Activated naive CD4-positive, alpha-beta T cell treated with anti-CD3 and anti-CD28 coated beads, Interleukin-2, amount 10 ng/mL, durations not matched to agents 7 days and 5 days (primary cell): Measurements from ENCODE around the gene MPP2.

Source experiments
- CTCF ChIA-PET: fragments of 350-600 bp; sonication (Branson Sonifier 250); formaldehyde crosslinking; loops from one replicate; lab custom pipeline; 2021; ENCODE audit warnings: antibody characterized with exemption; lab: Charles Lee
- DNase-seq: peaks from one replicate; pipeline ENCODE4 v3.0.0-alpha.2; 2020
- H3K27ac Mint-ChIP-seq: one replicate; pipeline ENCODE4 v1.8.0; 2021; ENCODE audit warnings: mild to moderate bottlenecking, moderate library complexity, mixed read lengths
- H3K27me3 Mint-ChIP-seq: one replicate; pipeline ENCODE4 v1.8.0; 2021; ENCODE audit warnings: mild to moderate bottlenecking, mixed read lengths
- H3K36me3 Mint-ChIP-seq: one replicate; pipeline ENCODE4 v1.8.0; 2021; ENCODE audit warnings: mixed read lengths
- H3K4me1 Mint-ChIP-seq: one replicate; pipeline ENCODE4 v1.8.0; 2021; ENCODE audit warnings: mixed read lengths
- H3K4me3 Mint-ChIP-seq: one replicate; pipeline ENCODE4 v1.8.0; 2021; ENCODE audit warnings: mild to moderate bottlenecking, moderate library complexity, mixed read lengths
- H3K9me3 Mint-ChIP-seq: one replicate; pipeline ENCODE4 v1.8.0; 2021; ENCODE audit warnings: mixed read lengths

Gene MPP2

DNA sequence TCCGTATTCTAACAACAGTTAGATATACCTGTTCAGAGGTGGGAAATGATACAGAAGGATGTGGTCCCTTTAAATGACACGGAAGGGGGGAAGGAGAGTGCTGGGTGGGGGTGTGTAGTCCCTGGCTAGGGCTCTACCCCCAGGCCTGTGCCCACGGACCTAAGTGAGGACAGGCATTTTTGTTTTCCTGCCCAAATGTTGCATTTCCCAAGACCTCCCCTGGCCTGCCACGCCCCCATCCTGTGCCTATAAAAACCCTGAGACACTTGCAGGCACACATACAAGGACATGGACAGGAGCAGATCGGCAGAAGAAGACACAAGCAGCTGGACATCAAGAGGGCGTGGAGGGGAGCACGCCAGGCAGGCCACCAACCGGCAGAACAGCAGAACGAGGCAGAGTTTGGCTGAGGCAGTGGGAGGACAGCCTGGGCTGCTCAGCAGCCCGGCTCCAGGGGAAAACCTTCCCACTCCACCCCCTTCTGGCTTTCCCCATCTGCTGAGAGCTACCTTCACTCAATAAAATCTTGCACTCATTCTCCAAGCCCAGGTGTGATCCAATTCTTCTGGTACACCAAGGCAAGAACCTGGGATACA, 13.3 kb upstream of the MPP2 start:
- Mint-ChIP-seq H3K27ac (no peak overlapping the region), H3K9me3 (no peaks in the 10 kb centered on the region), H3K36me3 (no peaks in the 10 kb centered on the region), H3K4me3 (no peak overlapping the region), H3K27me3 (peaks cover 43% of the 10 kb centered on the region), H3K4me1 (peaks cover 21% of the 10 kb centered on the region)
- no peak for DNase-seq
- CTCF ChIA-PET = no interaction called here

DNA sequence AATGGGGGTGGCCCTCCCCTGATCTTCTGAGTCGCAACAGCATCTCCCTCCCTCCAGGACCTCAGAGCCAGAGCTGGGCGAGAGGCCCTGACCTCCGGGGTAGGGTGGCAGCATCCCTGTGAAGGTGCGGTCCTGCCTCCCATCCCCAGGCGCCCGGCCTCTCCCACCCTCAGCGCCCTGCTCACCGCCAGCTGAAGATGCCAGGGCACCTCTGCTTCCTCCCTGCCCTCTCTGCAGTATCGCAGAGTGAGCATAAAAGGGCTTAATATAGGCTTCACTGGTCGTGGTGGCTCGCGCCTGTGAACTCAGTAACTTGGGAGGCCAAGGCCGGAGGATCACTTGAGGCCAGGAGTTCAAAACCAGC, 10.7 kb upstream of the MPP2 start:
- Mint-ChIP-seq H3K4me3 (peak overlapping the region; percentile 65), H3K27me3 (peaks cover 24% of the 10 kb centered on the region), H3K9me3 (no peaks in the 10 kb centered on the region), H3K27ac (peak overlapping the region; percentile 80), H3K36me3 (no peaks in the 10 kb centered on the region), H3K4me1 (peaks cover 21% of the 10 kb centered on the region)
- CTCF ChIA-PET = interaction anchor here (0.6 to 2.9 kb wide), 7 partner anchors 9 to 78 kb away, joined by 3 to 10 read pairs (median 4); no protein-coding TSS in a partner anchor
- DNase-seq = no peak

GRCh38 chr17:43917348-43918025, 10.2 kb upstream of the MPP2 start:
- peaks cover 22% of the 10 kb centered on the region for H3K27me3 Mint-ChIP-seq
- no peaks in the 10 kb centered on the region for H3K9me3 Mint-ChIP-seq
- CTCF ChIA-PET = interaction anchor here (0.6 to 2.9 kb wide), 7 partner anchors 8 to 79 kb away, joined by 3 to 10 read pairs (median 4); no protein-coding TSS in a partner anchor
- H3K36me3 Mint-ChIP-seq = no peaks in the 10 kb centered on the region
- H3K4me3 Mint-ChIP-seq = peak overlapping the region; percentile 65
- H3K4me1 Mint-ChIP-seq = peaks cover 21% of the 10 kb centered on the region
- peak; percentile 75 for DNase-seq
- peak overlapping the region; percentile 80 for H3K27ac Mint-ChIP-seq

GRCh38 chr17:43917016-43917347, 9.6 kb upstream of the MPP2 start:
- Mint-ChIP-seq H3K36me3 (no peaks in the 10 kb centered on the region), H3K4me1 (peaks cover 21% of the 10 kb centered on the region), H3K27ac (peak overlapping the region; percentile 80), H3K4me3 (peak overlapping the region; percentile 65), H3K9me3 (no peaks in the 10 kb centered on the region), H3K27me3 (peaks cover 22% of the 10 kb centered on the region)
- CTCF ChIA-PET = interaction anchor here (1.6 to 2.9 kb wide), 3 partner anchors 10 to 39 kb away, joined by 5 to 10 read pairs (median 5); no protein-coding TSS in a partner anchor
- DNase-seq = no peak

- no peak for DNase-seq
- H3K36me3 Mint-ChIP-seq = no peaks in the 10 kb centered on the region
- peaks cover 21% of the 10 kb centered on the region for H3K4me1 Mint-ChIP-seq
- H3K9me3 Mint-ChIP-seq = no peaks in the 10 kb centered on the region
- peak overlapping the region; percentile 65 for H3K4me3 Mint-ChIP-seq
- H3K27ac Mint-ChIP-seq = peak overlapping the region; percentile 9
- CTCF ChIA-PET = interaction anchor here (2.2 to 2.9 kb wide), 2 partner anchors 10 to 27 kb away, joined by 5 to 10 read pairs; no protein-coding TSS in a partner anchor
- H3K27me3 Mint-ChIP-seq = peaks cover 22% of the 10 kb centered on the region
These were observed 9.0 kb upstream of the MPP2 start for GRCh38 chr17:43916385-43916784.

DNA sequence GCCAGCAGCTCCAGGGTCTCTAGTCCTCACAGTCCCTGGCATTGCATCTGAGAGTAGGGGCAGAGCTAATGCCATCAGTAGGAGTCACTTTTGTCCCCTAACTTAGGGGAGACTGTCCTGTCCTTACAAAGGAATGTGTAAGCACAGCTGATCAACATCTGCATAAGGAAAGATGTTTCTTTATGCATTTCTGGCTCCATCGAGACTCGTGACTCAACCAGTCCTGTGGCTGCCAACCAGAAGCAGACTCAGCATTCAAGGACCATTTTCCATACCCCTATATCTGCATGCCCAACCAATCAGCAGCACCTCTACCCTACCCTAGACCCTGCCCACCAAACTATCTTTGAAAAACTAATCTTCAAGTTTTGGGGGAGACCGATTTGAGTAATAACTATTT, 8.2 kb upstream of the MPP2 start:
- CTCF ChIA-PET = interaction anchor here (1.8 to 2.9 kb wide), 2 partner anchors 28 kb away, joined by 10 read pairs; partner anchors contain the start of gene PPY
- Mint-ChIP-seq H3K27me3 (peaks cover 19% of the 10 kb centered on the region), H3K4me3 (no peak overlapping the region), H3K9me3 (no peaks in the 10 kb centered on the region), H3K4me1 (peaks cover 21% of the 10 kb centered on the region), H3K36me3 (no peaks in the 10 kb centered on the region), H3K27ac (no peak overlapping the region)
- no peak for DNase-seq

DNA sequence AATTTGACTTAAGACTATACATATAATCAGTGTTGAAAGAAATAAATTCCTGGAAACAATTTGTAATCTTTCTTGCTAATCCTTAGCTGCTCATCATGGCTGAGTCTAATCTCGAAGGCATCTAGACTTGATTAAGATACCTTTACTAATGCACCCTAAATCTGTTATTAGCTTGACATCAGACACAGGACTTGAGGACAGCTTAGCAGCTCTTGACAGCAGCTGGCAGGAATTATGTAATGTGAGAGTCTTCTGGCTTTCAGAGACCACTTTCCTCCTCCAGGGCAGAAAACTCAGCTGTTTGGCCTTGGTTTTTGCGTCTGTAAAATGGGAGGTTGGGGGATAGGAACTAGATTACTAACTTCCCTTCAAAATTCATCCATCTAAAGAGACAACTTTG, 7.1 kb upstream of the MPP2 start:
- no peak for DNase-seq
- Mint-ChIP-seq H3K27me3 (peaks cover 26% of the 10 kb centered on the region), H3K4me1 (peaks cover 21% of the 10 kb centered on the region), H3K36me3 (no peaks in the 10 kb centered on the region), H3K9me3 (no peaks in the 10 kb centered on the region), H3K27ac (no peak overlapping the region), H3K4me3 (no peak overlapping the region)
- CTCF ChIA-PET = interaction anchor here (1.8 kb wide), 2 partner anchors 11 to 29 kb away, joined by 9 to 10 read pairs; partner anchors contain the start of gene PPY

- no peaks in the 10 kb centered on the region for H3K9me3 Mint-ChIP-seq
- DNase-seq = no peak
- H3K27ac Mint-ChIP-seq = no peak overlapping the region
- CTCF ChIA-PET = interaction anchor here (0.6 to 1.8 kb wide), 3 partner anchors 12 to 82 kb away, joined by 4 to 10 read pairs (median 9); partner anchors contain the start of gene PPY
- peaks cover 16% of the 10 kb centered on the region for H3K4me1 Mint-ChIP-seq
- H3K27me3 Mint-ChIP-seq = peaks cover 30% of the 10 kb centered on the region
- H3K36me3 Mint-ChIP-seq = no peaks in the 10 kb centered on the region
- no peak overlapping the region for H3K4me3 Mint-ChIP-seq
These were observed 6.2 kb upstream of the MPP2 start for GRCh38 chr17:43913584-43913983.

- H3K4me3 Mint-ChIP-seq = no peak overlapping the region
- H3K4me1 Mint-ChIP-seq = peaks cover 20% of the 10 kb centered on the region
- CTCF ChIA-PET = interaction anchor here (4.4 kb wide), 1 partner anchor 12 kb away, joined by 30 read pairs; no protein-coding TSS in a partner anchor
- no peak for DNase-seq
- no peaks in the 10 kb centered on the region for H3K36me3 Mint-ChIP-seq
- H3K9me3 Mint-ChIP-seq = no peaks in the 10 kb centered on the region
- H3K27me3 Mint-ChIP-seq = peaks cover 34% of the 10 kb centered on the region
- H3K27ac Mint-ChIP-seq = no peak overlapping the region
These were observed 5.4 kb upstream of the MPP2 start for GRCh38 chr17:43912635-43913304.

DNA sequence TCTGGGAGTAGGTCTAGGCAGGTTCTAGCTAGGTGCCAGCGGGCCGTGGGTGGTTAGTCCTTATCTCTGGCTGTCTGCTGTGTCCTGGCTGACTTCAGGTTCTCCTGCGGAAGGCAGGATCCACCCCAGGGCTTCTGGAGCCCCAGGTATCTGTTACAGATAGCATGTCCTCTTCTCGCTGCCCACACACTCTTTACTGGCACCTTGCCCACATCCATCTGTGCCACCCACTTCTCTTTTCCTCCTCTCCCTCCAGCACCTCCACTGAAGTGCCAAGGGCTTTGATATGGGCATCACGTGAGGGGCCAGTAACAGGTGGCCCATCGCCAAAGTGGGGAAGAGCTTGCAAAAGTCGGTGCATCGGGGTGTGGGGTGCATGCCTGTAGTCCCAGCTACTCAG, 4.6 kb upstream of the MPP2 start:
- Mint-ChIP-seq H3K27me3 (peaks cover 38% of the 10 kb centered on the region), H3K36me3 (no peaks in the 10 kb centered on the region), H3K4me3 (no peak overlapping the region), H3K9me3 (no peaks in the 10 kb centered on the region), H3K27ac (no peak overlapping the region), H3K4me1 (peaks cover 18% of the 10 kb centered on the region)
- CTCF ChIA-PET = interaction anchor here (1.1 to 4.4 kb wide), 2 partner anchors 13 to 32 kb away, joined by 3 to 30 read pairs; no protein-coding TSS in a partner anchor
- DNase-seq = no peak

GRCh38 chr17:43909537-43910231, 2.3 kb upstream of the MPP2 start:
- Mint-ChIP-seq H3K9me3 (no peaks in the 10 kb centered on the region), H3K27ac (no peak overlapping the region), H3K36me3 (no peaks in the 10 kb centered on the region), H3K4me1 (peaks cover 21% of the 10 kb centered on the region), H3K4me3 (no peak overlapping the region), H3K27me3 (peaks cover 60% of the 10 kb centered on the region)
- CTCF ChIA-PET = interaction anchor here (0.7 to 4.4 kb wide), 13 partner anchors 9 to 206 kb away, joined by 3 to 30 read pairs (median 4); no protein-coding TSS in a partner anchor
- no peak for DNase-seq

- Mint-ChIP-seq H3K27ac (no peak overlapping the region), H3K4me1 (peaks cover 21% of the 10 kb centered on the region), H3K4me3 (peak overlapping the region; percentile 5), H3K27me3 (peaks cover 71% of the 10 kb centered on the region), H3K36me3 (no peaks in the 10 kb centered on the region), H3K9me3 (no peaks in the 10 kb centered on the region)
- CTCF ChIA-PET = interaction anchor here (0.7 to 4.4 kb wide), 7 partner anchors 10 to 95 kb away, joined by 3 to 30 read pairs (median 4); no protein-coding TSS in a partner anchor
- peak; percentile 66 for DNase-seq
These were observed 824 bp upstream of the MPP2 start for GRCh38 chr17:43907998-43908721.

DNA sequence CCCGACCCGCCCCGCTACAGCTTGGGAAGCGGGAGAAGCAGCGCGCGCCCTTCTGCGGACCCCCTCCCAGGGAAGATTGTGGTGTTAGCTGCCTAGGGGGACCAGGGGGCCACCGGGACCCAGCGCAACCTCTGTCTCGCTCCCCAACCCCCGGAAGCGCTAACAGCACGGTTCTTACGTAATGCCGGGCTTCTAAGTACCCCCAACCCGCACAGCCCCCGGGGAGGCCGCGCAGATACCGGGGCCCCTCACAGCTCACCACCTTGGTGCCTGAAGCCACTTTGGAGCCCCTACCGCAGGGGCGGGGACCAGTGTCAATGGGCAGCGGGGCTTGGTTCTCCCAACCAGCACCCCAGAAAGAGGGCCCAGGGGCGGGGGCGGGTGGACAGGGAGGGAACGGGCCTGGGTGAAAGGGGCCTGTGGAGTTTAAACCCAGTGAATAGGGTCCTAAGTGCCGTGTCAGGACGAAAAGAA, 348 bp downstream of the MPP2 start:
- H3K4me3 Mint-ChIP-seq = peak overlapping the region; percentile 57
- no peaks in the 10 kb centered on the region for H3K9me3 Mint-ChIP-seq
- CTCF ChIA-PET = interaction anchor here (0.9 to 1.2 kb wide), 2 partner anchors 11 to 89 kb away, joined by 3 read pairs; no protein-coding TSS in a partner anchor
- peak; percentile 32 for DNase-seq
- peaks cover 21% of the 10 kb centered on the region for H3K4me1 Mint-ChIP-seq
- H3K27me3 Mint-ChIP-seq = peaks cover 80% of the 10 kb centered on the region
- no peak overlapping the region for H3K27ac Mint-ChIP-seq
- H3K36me3 Mint-ChIP-seq = no peaks in the 10 kb centered on the region
